Ovary (tissue), 9 donors: ENCODE results near the gene GJA4. TPM values are rescaled to one million over a fixed set of nuclear protein-coding genes. Genes with fewer than 3 reads are reported as not detected.

Experiments
- DNase-seq, 5 donors: peaks; one replicate each; pipeline ENCODE4 v3.0.0-alpha.2; 2019 to 2020
- H3K27ac ChIP-seq, 2 donors: fragments of 200-600 bp; one replicate each; pipeline versions ENCODE4 v1.5.1 to v1.8.0; 2019 to 2022
- H3K27me3 ChIP-seq: fragments of 200-600 bp; one replicate; pipeline ENCODE4 v1.8.0; 2022
- H3K36me3 ChIP-seq: fragments of 200-600 bp; sonication (generic); one replicate; pipeline ENCODE4 v1.5.1; 2019
- H3K4me1 ChIP-seq: one replicate; pipeline ENCODE4 v1.8.1; 2013; ENCODE audit warnings: mild to moderate bottlenecking, moderate library complexity; ENCODE audit not compliant: insufficient read depth
- H3K4me3 ChIP-seq: fragments of 200-600 bp; sonication (generic); one replicate; pipeline ENCODE4 v1.5.1; 2017
- H3K9me3 ChIP-seq, 2 donors: fragments of 200-600 bp in 1 of 2; sonication (generic) in 1 of 2; one replicate each; pipeline versions ENCODE4 v1.5.1 to v1.8.1; 2013 to 2019; ENCODE audit warnings: mild to moderate bottlenecking in 1 of 2, moderate library complexity in 1 of 2
- CTCF ChIP-seq, 3 donors: fragments of 450-650 bp in 2 of 3; fragments of 200-600 bp in 1 of 3; IDR thresholded peaks; one replicate each; pipeline versions ENCODE4 v1.5.1 to v1.8.0; 2016 to 2022; ENCODE audit warnings: antibody characterized with exemption in 3 of 3, mild to moderate bottlenecking in 1 of 3
- EP300 ChIP-seq: sonication (generic); formaldehyde crosslinking; IDR thresholded peaks from one replicate; pipeline ENCODE4 v1.6.1; 2017; ENCODE audit warnings: antibody characterized with exemption
- POLR2A ChIP-seq: fragments of 450-650 bp; IDR thresholded peaks from one replicate; pipeline ENCODE4 v1.6.1; 2017; ENCODE audit warnings: antibody characterized with exemption, mild to moderate bottlenecking, moderate library complexity
- WGBS, 3 donors: extraction: QIAGEN DNeasy Blood & Tissue Kit in 1 of 3; methylation state at CpG; one replicate each; pipeline versions ENCODE4 v1.1.5 to v1.1.7; 2013 to 2017; 5-methylcytosine and 5-hydroxymethylcytosine counted together
- intact Hi-C, 4 donors: fragments of 100-400 bp; cut with DNase I; formaldehyde crosslinking; loops; one replicate each; pipeline versions ENCODE4 v1.11.0 to v1.15.1; 2022 to 2023
- polyA plus RNA-seq, 2 donors: library from polyadenylated mRNA; stranded (reverse); fragments of 200-250 nt in 1 of 2; fragments of 350-450 nt in 1 of 2; fragmentation: Illumina TruSeq in 1 of 2; extraction: RNeasy Lipid Tissue Mini Kit (QIAGEN cat#74804) in 1 of 2; gene quantifications; one replicate each; pipeline ENCODE4 v1.2.3, GENCODE V29; 2013 to 2014
- total RNA-seq, 7 donors: library from RNA; depleted of rRNA in 2 of 7; stranded (reverse); fragments of >200 nt in 2 of 7; fragmentation: NEBNext Ultra II Directional in 3 of 7; extraction: Animal tissue kit (Norgen Biotek cat#: 25700) in 3 of 7; gene quantifications; one replicate each; pipeline versions ENCODE4 v1.1.0 to v1.2.4, GENCODE V29; 2016 to 2023
- donor health status: DM: no; HTN: no; CAD: no; lungs with moderate emphysema.
- donor health status: DM: no; HTN: no; CAD: no.
- donor health status: Bipolar disorder and iron deficiency.
- donor health status: DM: yes; HTN: yes; CAD: no.
- donor health status: DM: no; HTN: no; CAD: no.
- donor health status: DM: yes; HTN: yes; CAD: no.

Gene GJA4
- total and polyA plus RNA-seq, 9 donors: 4.9 to 149 (median 9.5) TPM

GRCh38 chr1:34787461-34788420, 5.1 kb upstream of the GJA4 start:
- intact Hi-C loops: loop anchor here in 2 of 4 donors (5.0 kb wide), 2 partner anchors 65 to 80 kb away; no protein-coding TSS in a partner anchor
- no peak overlapping the region for H3K27ac ChIP-seq
- no peak for DNase-seq
- no peaks in the 10 kb centered on the region for H3K36me3 ChIP-seq
- H3K4me1 ChIP-seq: no peaks in the 10 kb centered on the region
- TF ChIP-seq POLR2A: no peak
- no peak for TF ChIP-seq EP300
- TF ChIP-seq CTCF (IDR thresholded peaks at IDR 0.05): no peak
- WGBS, 3 donors: 42 to 52% (median 47%) methylated on average over 9 of the region's 9 CpGs
- H3K27me3 ChIP-seq: no peaks in the 10 kb centered on the region
- no peak overlapping the region for H3K4me3 ChIP-seq
- no peaks in the 10 kb centered on the region for H3K9me3 ChIP-seq

GRCh38 chr1:34790985-34791384, 1.8 kb upstream of the GJA4 start:
- intact Hi-C loops: loop anchor here in 1 of 4 donors (5.0 kb wide), 1 partner anchor 61 kb away; no protein-coding TSS in a partner anchor
- Histone ChIP-seq H3K27me3 (no peaks in the 10 kb centered on the region), H3K9me3 (no peaks in the 10 kb centered on the region), H3K27ac (no peak overlapping the region), H3K36me3 (no peaks in the 10 kb centered on the region), H3K4me1 (peaks cover 1% of the 10 kb centered on the region), H3K4me3 (no peak overlapping the region)
- no peak for TF ChIP-seq POLR2A
- WGBS, 3 donors: 56 to 62% (median 57%) methylated on average over 6 of the region's 6 CpGs
- DNase-seq: no peak

- 38 to 45% (median 41%) methylated on average over 10 of the region's 10 CpGs for WGBS, 3 donors
- H3K9me3 ChIP-seq: no peaks in the 10 kb centered on the region
- H3K36me3 ChIP-seq: no peaks in the 10 kb centered on the region
- H3K4me3 ChIP-seq: no peak overlapping the region
- peak overlapping the region in 1 of 2 donors; percentile 6 for H3K27ac ChIP-seq
- no peaks in the 10 kb centered on the region for H3K27me3 ChIP-seq
- peaks cover 1% of the 10 kb centered on the region for H3K4me1 ChIP-seq
- intact Hi-C loops: loop anchor here in 1 of 4 donors (5.0 kb wide), 1 partner anchor 60 kb away; no protein-coding TSS in a partner anchor
- no peak for DNase-seq
- TF ChIP-seq EP300 (no peak), CTCF (IDR thresholded peaks at IDR 0.05) (no peak), POLR2A (no peak)
Measured at GRCh38 chr1:34792424-34792823, 375 bp upstream of the GJA4 start.

GRCh38 chr1:34794001-34794789, 1.4 kb downstream of the GJA4 start:
- peaks cover 6% of the 10 kb centered on the region for H3K4me1 ChIP-seq
- no peaks in the 10 kb centered on the region for H3K27me3 ChIP-seq
- intact Hi-C loops: loop anchor here in 1 of 4 donors (5.0 kb wide), 1 partner anchor 58 kb away; no protein-coding TSS in a partner anchor
- H3K27ac ChIP-seq: no peak overlapping the region
- H3K9me3 ChIP-seq: no peaks in the 10 kb centered on the region
- no peaks in the 10 kb centered on the region for H3K36me3 ChIP-seq
- TF ChIP-seq CTCF (IDR thresholded peaks at IDR 0.05) (no peak), POLR2A (no peak), EP300 (no peak)
- WGBS, 3 donors: 85 to 92% (median 91%) methylated on average over 38 to 40 of the region's 40 CpGs
- H3K4me3 ChIP-seq: no peak overlapping the region
- DNase-seq: no peak
